OCI-LY1 (cell line): Measurements from ENCODE around the gene PFDN4.

Source experiments
- H2AFZ ChIP-seq: fragments of 200-600 bp; sonication (generic), shearing (Covaris generic); 2 replicates; pipeline ENCODE4 v1.6.0; 2014; ENCODE audit warnings: antibody characterized with exemption, mild to moderate bottlenecking, low read length
- H3F3A ChIP-seq: fragments of 200-600 bp; sonication (generic), shearing (Covaris generic); 2 replicates; pipeline ENCODE4 v1.6.0; 2014; ENCODE audit warnings: mild to moderate bottlenecking, antibody characterized with exemption, low read length, moderate library complexity; ENCODE audit not compliant: insufficient read depth
- H3K27ac ChIP-seq: fragments of 200-600 bp; sonication (generic); 2 replicates; pipeline ENCODE4 v1.5.1; 2014; ENCODE audit warnings: low read length, mixed run types, mild to moderate bottlenecking, low read depth; ENCODE audit not compliant: poor library complexity, severe bottlenecking
- H3K27me3 ChIP-seq: fragments of 200-600 bp; sonication (generic); 2 replicates; pipeline ENCODE4 v1.6.0; 2014; ENCODE audit warnings: antibody characterized with exemption, mild to moderate bottlenecking, low read length, moderate library complexity; ENCODE audit not compliant: insufficient read depth
- H3K36me3 ChIP-seq: fragments of 200-600 bp; sonication (generic); 2 replicates; pipeline ENCODE4 v1.6.1; 2014; ENCODE audit warnings: mild to moderate bottlenecking, antibody characterized with exemption, low read length, moderate library complexity, mixed read lengths; ENCODE audit not compliant: insufficient read depth
- H3K4me1 ChIP-seq: fragments of 200-600 bp; sonication (generic); 2 replicates; pipeline ENCODE4 v1.5.1; 2014; ENCODE audit warnings: mild to moderate bottlenecking, low read length, moderate library complexity; ENCODE audit not compliant: insufficient read depth, severe bottlenecking
- H3K4me2 ChIP-seq: fragments of 200-600 bp; sonication (generic), shearing (Covaris generic); 2 replicates; pipeline ENCODE4 v1.6.1; 2014; ENCODE audit warnings: low read length
- H3K4me3 ChIP-seq: fragments of 200-600 bp; sonication (generic); 2 replicates; pipeline ENCODE4 v1.5.1; 2014; ENCODE audit warnings: low read length, low read depth, mild to moderate bottlenecking, mixed read lengths; ENCODE audit not compliant: poor library complexity, severe bottlenecking
- H3K79me2 ChIP-seq: fragments of 200-600 bp; shearing (Covaris generic); 2 replicates; pipeline ENCODE4 v1.6.1; 2016; ENCODE audit warnings: mixed run types, low read length, mixed read lengths; ENCODE audit not compliant: insufficient read depth
- H3K9ac ChIP-seq: fragments of 200-600 bp; sonication (generic), shearing (Covaris generic); 2 replicates; pipeline ENCODE4 v1.6.1; 2014; ENCODE audit warnings: mild to moderate bottlenecking, low read length, mixed read lengths
- H3K9me2 ChIP-seq: fragments of 200-600 bp; sonication (generic), shearing (Covaris generic); 2 replicates; pipeline ENCODE4 v1.6.1; 2014; ENCODE audit warnings: low read depth, mild to moderate bottlenecking, low read length, mixed read lengths
- H3K9me3 ChIP-seq: fragments of 200-600 bp; shearing (Covaris generic); 2 replicates; pipeline ENCODE4 v1.6.1; 2014; ENCODE audit warnings: low read length, mixed read lengths
- H4K20me1 ChIP-seq: fragments of 200-600 bp; sonication (generic), shearing (Covaris generic); 2 replicates; pipeline ENCODE4 v1.6.0; 2016; ENCODE audit warnings: mild to moderate bottlenecking, low read length; ENCODE audit not compliant: insufficient read depth
- CTCF ChIP-seq: fragments of 200-600 bp; sonication (generic), shearing (Covaris generic); IDR thresholded peaks from 2 replicates; pipeline ENCODE4 v1.5.1; 2017; ENCODE audit warnings: mild to moderate bottlenecking, antibody characterized with exemption, low read length, moderate library complexity, mixed read lengths
- EZH2 ChIP-seq: fragments of 200-600 bp; sonication (generic), shearing (Covaris generic); IDR thresholded peaks from 2 replicates; pipeline ENCODE4 v1.8.0; 2017; ENCODE audit warnings: borderline replicate concordance, mixed run types, mild to moderate bottlenecking, antibody characterized with exemption, low read length, moderate library complexity, mixed read lengths

PFDN4 gene

DNA sequence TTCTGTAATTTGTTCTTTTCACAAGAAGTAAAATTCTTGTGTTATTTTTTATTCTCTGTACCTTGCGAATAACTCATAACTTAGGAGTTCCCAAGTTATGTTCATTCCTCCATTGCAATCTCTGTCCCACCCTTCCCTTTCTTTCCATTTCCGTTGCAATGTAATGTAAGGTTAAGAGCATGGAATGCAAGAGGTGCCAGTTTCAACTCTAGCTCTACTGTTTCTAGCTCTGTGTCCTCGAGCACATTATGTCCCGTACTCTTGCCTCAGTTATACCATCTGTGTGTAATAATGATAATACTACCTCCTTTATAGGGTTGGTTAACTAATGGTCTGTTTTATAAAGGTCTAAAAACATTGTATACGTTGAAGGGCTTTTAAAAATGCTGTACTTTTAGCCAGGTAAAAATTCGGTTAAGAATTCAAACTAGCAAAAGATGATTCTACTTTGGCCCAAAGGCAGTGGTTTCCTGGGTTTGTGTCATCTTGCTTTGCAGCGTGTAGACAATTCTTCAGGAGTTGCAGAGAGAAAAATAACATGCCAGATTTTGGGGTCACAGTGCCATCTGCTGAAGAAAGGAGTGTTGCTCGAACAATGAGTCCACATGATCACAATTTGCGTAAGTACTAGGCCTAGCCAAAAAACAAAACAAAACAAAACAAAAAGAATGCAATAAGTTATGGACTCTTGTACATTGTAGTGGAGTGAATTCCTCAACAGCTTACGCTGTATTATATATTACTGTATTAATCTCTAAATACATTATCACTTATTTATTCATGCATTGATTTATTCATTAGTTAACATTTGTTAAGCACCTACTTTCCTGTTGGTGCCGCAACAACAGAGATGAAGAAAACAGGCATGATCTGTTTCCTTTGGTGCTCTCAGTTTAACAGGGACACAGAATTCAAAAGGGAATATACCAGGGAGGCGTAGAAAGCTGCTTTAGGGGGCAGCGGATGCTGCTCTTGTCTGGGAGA is 10.0 kb upstream of the PFDN4 start:
- Histone ChIP-seq H3K27ac (no peak overlapping the region), H3K4me2 (no peak overlapping the region), H3K9ac (no peak overlapping the region), H3K4me3 (no peak overlapping the region), H2AFZ (no peak overlapping the region), H3K79me2 (no peaks in the 10 kb centered on the region), H3K27me3 (0 out of 2 replicates have a peak, but pooled peaks cover 7% of the 10 kb centered on the region), H3K9me2 (no peaks in the 10 kb centered on the region), H3K9me3 (no peaks in the 10 kb centered on the region), H3F3A (no peaks in the 10 kb centered on the region), H3K36me3 (no peaks in the 10 kb centered on the region), H4K20me1 (no peaks in the 10 kb centered on the region), H3K4me1 (no peaks in the 10 kb centered on the region)
- TF ChIP-seq CTCF (peak; percentile 38; the same call in 1 of the 2 replicates), EZH2 (no peak)

GRCh38 chr20:54199283-54199682 is 8.6 kb upstream of the PFDN4 start:
- Histone ChIP-seq H3K9me2 (no peaks in the 10 kb centered on the region), H3K4me3 (no peak overlapping the region), H3K36me3 (no peaks in the 10 kb centered on the region), H3F3A (no peaks in the 10 kb centered on the region), H3K27ac (no peak overlapping the region), H3K27me3 (0 out of 2 replicates have a peak, but pooled peaks cover 7% of the 10 kb centered on the region), H3K79me2 (no peaks in the 10 kb centered on the region), H2AFZ (no peak overlapping the region), H3K9me3 (no peaks in the 10 kb centered on the region), H4K20me1 (no peaks in the 10 kb centered on the region), H3K9ac (no peak overlapping the region), H3K4me1 (no peaks in the 10 kb centered on the region), H3K4me2 (no peak overlapping the region)
- TF ChIP-seq EZH2 (no peak), CTCF (no peak)

- Histone ChIP-seq H2AFZ (no peak overlapping the region), H3K4me2 (no peak overlapping the region), H3K9ac (no peak overlapping the region), H3K27me3 (0 out of 2 replicates have a peak, but pooled peaks cover 7% of the 10 kb centered on the region), H4K20me1 (no peaks in the 10 kb centered on the region), H3K9me3 (no peaks in the 10 kb centered on the region), H3K79me2 (no peaks in the 10 kb centered on the region), H3K9me2 (no peaks in the 10 kb centered on the region), H3K4me3 (no peak overlapping the region), H3K36me3 (no peaks in the 10 kb centered on the region), H3F3A (no peaks in the 10 kb centered on the region), H3K4me1 (no peaks in the 10 kb centered on the region), H3K27ac (no peak overlapping the region)
- TF ChIP-seq EZH2: no peak
- peak; percentile 86 for TF ChIP-seq CTCF
Observed at GRCh38 chr20:54199721-54200176, 8.1 kb upstream of the PFDN4 start.
